ENCODE data around the gene SLC12A1. TPM values are rescaled to one million over a fixed set of nuclear protein-coding genes. Genes with fewer than 3 reads are reported as not detected.

Gene SLC12A1
- total RNA-seq, 1 donor from 2014 or later, result not detected

DNA sequence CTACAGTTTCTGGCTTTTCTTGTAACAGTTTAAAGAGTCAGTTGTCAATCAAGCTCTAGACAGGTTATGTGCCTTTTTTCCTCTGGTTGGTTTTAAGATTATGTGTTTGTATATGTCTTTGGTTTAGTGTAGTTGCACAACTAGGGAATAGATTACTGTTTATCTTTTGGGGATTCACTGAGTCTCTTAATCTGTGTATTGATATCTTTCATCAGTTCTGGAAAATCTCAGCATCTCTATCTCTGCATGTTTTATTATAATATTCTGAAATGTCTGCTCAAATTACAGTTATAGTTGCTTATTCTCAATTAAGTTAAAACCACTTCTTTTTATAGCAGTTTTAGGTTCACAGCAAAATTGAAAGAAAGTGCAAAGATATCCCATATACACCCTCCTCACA lies 139.4 kb downstream of the SLC12A1 start:
- Mint-ChIP-seq H3K36me3 (ENCODE audit: low read depth, unreplicated experiment) (no peaks in the 10 kb centered on the region), H3K27ac (ENCODE audit: unreplicated experiment) (no peak overlapping the region), H3K9me3 (ENCODE audit: unreplicated experiment) (no peaks in the 10 kb centered on the region), H3K27me3 (ENCODE audit: low read depth, unreplicated experiment) (no peaks in the 10 kb centered on the region), H3K4me3 (ENCODE audit: unreplicated experiment) (no peak overlapping the region), H3K4me1 (ENCODE audit: low read depth, unreplicated experiment) (no peaks in the 10 kb centered on the region)
- FAIRE-seq, result no peak
- Histone ChIP-seq H4K20me1 (ENCODE audit: insufficient read depth, low read length) (no peaks in the 10 kb centered on the region), H3K4me3 (ENCODE audit: insufficient read depth, low read depth, low read length) (no peak overlapping the region), H3K4me2 (ENCODE audit: low read length) (no peak overlapping the region), H2AFZ (ENCODE audit: low read depth, low read length) (no peak overlapping the region), H3K36me3 (ENCODE audit: insufficient read depth, low read length) (peaks cover 5% of the 10 kb centered on the region), H3K27ac (ENCODE audit: low read depth, low read length) (no peak overlapping the region), H3K4me1 (ENCODE audit: insufficient read depth, low read length) (no peaks in the 10 kb centered on the region), H3K9ac (ENCODE audit: low read length) (no peak overlapping the region), H3K9me3 (ENCODE audit: insufficient read depth, low read depth, low read length) (no peaks in the 10 kb centered on the region), H3K27me3 (ENCODE audit: insufficient read depth, low read length) (no peaks in the 10 kb centered on the region), H3K79me2 (ENCODE audit: insufficient read depth, low read length) (no peaks in the 10 kb centered on the region)
- DNase-seq (ENCODE audit: low read depth), result no peak
- TF ChIP-seq EZH2 (IDR thresholded peaks at IDR 0.05; ENCODE audit: insufficient read depth, low read length), result no peak
- TF ChIP-seq, protein P1, sequence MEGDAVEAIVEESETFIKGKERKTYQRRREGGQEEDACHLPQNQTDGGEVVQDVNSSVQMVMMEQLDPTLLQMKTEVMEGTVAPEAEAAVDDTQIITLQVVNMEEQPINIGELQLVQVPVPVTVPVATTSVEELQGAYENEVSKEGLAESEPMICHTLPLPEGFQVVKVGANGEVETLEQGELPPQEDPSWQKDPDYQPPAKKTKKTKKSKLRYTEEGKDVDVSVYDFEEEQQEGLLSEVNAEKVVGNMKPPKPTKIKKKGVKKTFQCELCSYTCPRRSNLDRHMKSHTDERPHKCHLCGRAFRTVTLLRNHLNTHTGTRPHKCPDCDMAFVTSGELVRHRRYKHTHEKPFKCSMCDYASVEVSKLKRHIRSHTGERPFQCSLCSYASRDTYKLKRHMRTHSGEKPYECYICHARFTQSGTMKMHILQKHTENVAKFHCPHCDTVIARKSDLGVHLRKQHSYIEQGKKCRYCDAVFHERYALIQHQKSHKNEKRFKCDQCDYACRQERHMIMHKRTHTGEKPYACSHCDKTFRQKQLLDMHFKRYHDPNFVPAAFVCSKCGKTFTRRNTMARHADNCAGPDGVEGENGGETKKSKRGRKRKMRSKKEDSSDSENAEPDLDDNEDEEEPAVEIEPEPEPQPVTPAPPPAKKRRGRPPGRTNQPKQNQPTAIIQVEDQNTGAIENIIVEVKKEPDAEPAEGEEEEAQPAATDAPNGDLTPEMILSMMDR (IDR thresholded peaks at IDR 0.05; ENCODE audit: insufficient read depth, low read depth, low read length), result no peak

DNA sequence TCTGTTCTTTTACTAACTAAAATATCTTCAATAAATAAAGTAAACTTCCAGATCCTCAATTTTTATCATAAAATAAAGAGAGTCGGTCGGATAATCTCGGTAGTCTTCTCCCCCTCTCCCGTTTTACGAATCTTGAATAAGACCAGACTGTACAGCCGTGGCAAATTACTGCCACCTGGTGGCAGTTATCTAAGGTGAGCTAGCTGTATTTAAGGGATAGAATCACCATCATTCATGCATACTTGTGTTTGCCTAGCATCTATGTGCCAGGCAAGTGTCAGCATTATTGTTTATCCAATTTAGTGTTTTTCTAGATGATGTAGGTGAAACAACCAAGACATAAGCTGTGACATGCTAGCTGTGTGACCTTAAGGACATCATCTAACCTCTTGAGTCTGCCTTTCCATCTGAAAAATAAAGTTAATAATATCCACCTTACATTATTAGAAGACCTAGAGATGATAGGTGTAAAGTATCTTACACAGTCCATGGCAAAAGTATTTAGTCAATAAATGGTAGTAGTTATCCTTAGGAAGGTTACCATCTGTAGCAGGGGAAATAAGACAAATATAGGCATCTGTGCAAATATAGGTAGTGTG lies 146.5 kb downstream of the SLC12A1 start:
- no peak for TF ChIP-seq EZH2 (IDR thresholded peaks at IDR 0.05; ENCODE audit: insufficient read depth, low read length)
- TF ChIP-seq, protein P1 (IDR thresholded peaks at IDR 0.05; ENCODE audit: insufficient read depth, low read depth, low read length), result peak; percentile 89
- H3K9me3 ChIP-seq (ENCODE audit: insufficient read depth, low read depth, low read length), result no peaks in the 10 kb centered on the region
- H4K20me1 ChIP-seq (ENCODE audit: insufficient read depth, low read length), result no peaks in the 10 kb centered on the region
- H3K27ac ChIP-seq (ENCODE audit: low read depth, low read length), result no peak overlapping the region
- FAIRE-seq (peak; percentile 32), DNase-seq (ENCODE audit: low read depth) (peak; percentile 47)
- H3K9ac ChIP-seq (ENCODE audit: low read length), result no peak overlapping the region
- H3K4me3 ChIP-seq (ENCODE audit: insufficient read depth, low read depth, low read length), result no peak overlapping the region
- no peaks in the 10 kb centered on the region for H3K36me3 ChIP-seq (ENCODE audit: insufficient read depth, low read length)
- no peaks in the 10 kb centered on the region for H3K79me2 ChIP-seq (ENCODE audit: insufficient read depth, low read length)
- no peak overlapping the region for H2AFZ ChIP-seq (ENCODE audit: low read depth, low read length)
- no peaks in the 10 kb centered on the region for H3K27me3 ChIP-seq (ENCODE audit: insufficient read depth, low read length)
- Mint-ChIP-seq H3K36me3 (ENCODE audit: low read depth, unreplicated experiment) (no peaks in the 10 kb centered on the region), H3K4me3 (ENCODE audit: unreplicated experiment) (no peak overlapping the region), H3K27ac (ENCODE audit: unreplicated experiment) (no peak overlapping the region), H3K27me3 (ENCODE audit: low read depth, unreplicated experiment) (no peaks in the 10 kb centered on the region), H3K4me1 (ENCODE audit: low read depth, unreplicated experiment) (peaks cover 7% of the 10 kb centered on the region), H3K9me3 (ENCODE audit: unreplicated experiment) (no peaks in the 10 kb centered on the region)
- peaks cover 7% of the 10 kb centered on the region for H3K4me1 ChIP-seq (ENCODE audit: insufficient read depth, low read length)
- peak overlapping the region; percentile 49 for H3K4me2 ChIP-seq (ENCODE audit: low read length)

Other genes starting within 250 kb of the SLC12A1 start
- gene SLC24A5, start 85.3 kb upstream of the SLC12A1 start, total RNA-seq, result not detected in 2 replicates
- 17.4 and 22.6 TPM in 2 replicates for gene MYEF2, start 28.0 kb upstream of the SLC12A1 start, total RNA-seq
- not detected in 2 replicates for gene CTXN2, start 14.6 kb upstream of the SLC12A1 start, total RNA-seq
- 41.4 and 45.8 TPM in 2 replicates for gene DUT, start 125.1 kb downstream of the SLC12A1 start, total RNA-seq

Measured in astrocyte (in vitro differentiated cells and primary cell).